Measurements from ENCODE around the gene SPOP. TPM values are rescaled to one million over a fixed set of nuclear protein-coding genes. Genes with fewer than 3 reads are reported as not detected.

SPOP gene
- total RNA-seq, 1 donor, result 59.2 TPM

GRCh38 chr17:49590874-49591273 lies 87.0 kb downstream of the SPOP start:
- no peak for TF ChIP-seq CTCF (IDR thresholded peaks at IDR 0.05; ENCODE audit: insufficient read depth, low read depth, low read length)
- H3K4me3 ChIP-seq (ENCODE audit: low read depth, low read length), result no peak overlapping the region
- no peak for DNase-seq (ENCODE audit: low read depth)

- no peak overlapping the region for H3K4me3 ChIP-seq (ENCODE audit: low read depth, low read length)
- no peak for TF ChIP-seq CTCF (IDR thresholded peaks at IDR 0.05; ENCODE audit: insufficient read depth, low read depth, low read length)
- no peak for DNase-seq (ENCODE audit: low read depth)
Observed at GRCh38 chr17:49589577-49589927, 88.3 kb downstream of the SPOP start.

- DNase-seq (ENCODE audit: low read depth), result no peak
Observed at GRCh38 chr17:49588726-49589576, 88.9 kb downstream of the SPOP start.

GRCh38 chr17:49588312-49588711 lies 89.6 kb downstream of the SPOP start:
- DNase-seq (ENCODE audit: low read depth), result no peak

More at GRCh38 chr17:49588726-49589576, 88.9 kb downstream of the SPOP start:
- H3K4me3 ChIP-seq (ENCODE audit: low read depth, low read length), result no peak overlapping the region
- TF ChIP-seq CTCF (IDR thresholded peaks at IDR 0.05; ENCODE audit: insufficient read depth, low read depth, low read length), result no peak

GRCh38 chr17:49587366-49588073 lies 90.4 kb downstream of the SPOP start:
- TF ChIP-seq CTCF (IDR thresholded peaks at IDR 0.05; ENCODE audit: insufficient read depth, low read depth, low read length), result no peak
- no peak for DNase-seq (ENCODE audit: low read depth)
- no peak overlapping the region for H3K4me3 ChIP-seq (ENCODE audit: low read depth, low read length)

More at GRCh38 chr17:49588312-49588711, 89.6 kb downstream of the SPOP start:
- no peak overlapping the region for H3K4me3 ChIP-seq (ENCODE audit: low read depth, low read length)
- TF ChIP-seq CTCF (IDR thresholded peaks at IDR 0.05; ENCODE audit: insufficient read depth, low read depth, low read length), result no peak

- TF ChIP-seq CTCF (IDR thresholded peaks at IDR 0.05; ENCODE audit: insufficient read depth, low read depth, low read length), result peak; percentile 28
- no peak for DNase-seq (ENCODE audit: low read depth)
- H3K4me3 ChIP-seq (ENCODE audit: low read depth, low read length), result no peak overlapping the region
Observed at GRCh38 chr17:49585422-49586027, 92.4 kb downstream of the SPOP start.

Measured in fibroblast of villous mesenchyme (primary cell).